ENCODE measurements around the gene MANF. TPM values are rescaled to one million over a fixed set of nuclear protein-coding genes. Genes with fewer than 3 reads are reported as not detected.

MANF gene
- total and polyA plus RNA-seq, 2 experiments from 2014 or later, result 48.7 to 92.7 TPM

- no peak for TF ChIP-seq CREB1 (CRISPR knock-in tag; IDR thresholded peaks at IDR 0.05; ENCODE audit: low read depth)
- TF ChIP-seq ETS1 (IDR thresholded peaks at IDR 0.05), result no peak
- TF ChIP-seq ZNF114 (CRISPR knock-in tag; IDR thresholded peaks at IDR 0.05), result no peak
- no peak for TF ChIP-seq POLR2AphosphoS5 (IDR thresholded peaks at IDR 0.05; ENCODE audit: low read depth)
- no peak for TF ChIP-seq ZNF462 (CRISPR knock-in tag; IDR thresholded peaks at IDR 0.05)
- no peak for TF ChIP-seq JUNB (IDR thresholded peaks at IDR 0.05; ENCODE audit: unreplicated experiment)
- no peak for TF ChIP-seq STAT1 (IDR thresholded peaks at IDR 0.05; ENCODE audit: unreplicated experiment)
- TF ChIP-seq ZNF331 (CRISPR knock-in tag; IDR thresholded peaks at IDR 0.05; ENCODE audit: low read depth), result no peak
- TF ChIP-seq, protein P1, sequence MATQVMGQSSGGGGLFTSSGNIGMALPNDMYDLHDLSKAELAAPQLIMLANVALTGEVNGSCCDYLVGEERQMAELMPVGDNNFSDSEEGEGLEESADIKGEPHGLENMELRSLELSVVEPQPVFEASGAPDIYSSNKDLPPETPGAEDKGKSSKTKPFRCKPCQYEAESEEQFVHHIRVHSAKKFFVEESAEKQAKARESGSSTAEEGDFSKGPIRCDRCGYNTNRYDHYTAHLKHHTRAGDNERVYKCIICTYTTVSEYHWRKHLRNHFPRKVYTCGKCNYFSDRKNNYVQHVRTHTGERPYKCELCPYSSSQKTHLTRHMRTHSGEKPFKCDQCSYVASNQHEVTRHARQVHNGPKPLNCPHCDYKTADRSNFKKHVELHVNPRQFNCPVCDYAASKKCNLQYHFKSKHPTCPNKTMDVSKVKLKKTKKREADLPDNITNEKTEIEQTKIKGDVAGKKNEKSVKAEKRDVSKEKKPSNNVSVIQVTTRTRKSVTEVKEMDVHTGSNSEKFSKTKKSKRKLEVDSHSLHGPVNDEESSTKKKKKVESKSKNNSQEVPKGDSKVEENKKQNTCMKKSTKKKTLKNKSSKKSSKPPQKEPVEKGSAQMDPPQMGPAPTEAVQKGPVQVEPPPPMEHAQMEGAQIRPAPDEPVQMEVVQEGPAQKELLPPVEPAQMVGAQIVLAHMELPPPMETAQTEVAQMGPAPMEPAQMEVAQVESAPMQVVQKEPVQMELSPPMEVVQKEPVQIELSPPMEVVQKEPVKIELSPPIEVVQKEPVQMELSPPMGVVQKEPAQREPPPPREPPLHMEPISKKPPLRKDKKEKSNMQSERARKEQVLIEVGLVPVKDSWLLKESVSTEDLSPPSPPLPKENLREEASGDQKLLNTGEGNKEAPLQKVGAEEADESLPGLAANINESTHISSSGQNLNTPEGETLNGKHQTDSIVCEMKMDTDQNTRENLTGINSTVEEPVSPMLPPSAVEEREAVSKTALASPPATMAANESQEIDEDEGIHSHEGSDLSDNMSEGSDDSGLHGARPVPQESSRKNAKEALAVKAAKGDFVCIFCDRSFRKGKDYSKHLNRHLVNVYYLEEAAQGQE (IDR thresholded peaks at IDR 0.05; ENCODE audit: unreplicated experiment), result no peak
- TF ChIP-seq CTCF (conservative IDR thresholded peaks at IDR 0.05; ENCODE audit: low read depth in 2 of 2), result no peak
- TF ChIP-seq NANOG (IDR thresholded peaks at IDR 0.05; ENCODE audit: borderline replicate concordance), result no peak
- no peak for TF ChIP-seq EZH2 (IDR thresholded peaks at IDR 0.05; ENCODE audit: low read depth, unreplicated experiment)
- no peak overlapping the region for H3K27ac Mint-ChIP-seq
- ATAC-seq (no peak), DNase-seq (ENCODE audit: low spot score) (no peak)
- peaks cover 19% of the 10 kb centered on the region for H3K4me1 Mint-ChIP-seq
- no peaks in the 10 kb centered on the region for H4K20me1 ChIP-seq (replicated peaks; ENCODE audit: insufficient read depth)
- no peak overlapping the region for H3K27ac ChIP-seq (ENCODE audit: low read depth)
- H3K9me3 Mint-ChIP-seq, result no peaks in the 10 kb centered on the region; the same call in 2 of the 3 replicates
- H3K9me2 ChIP-seq (ENCODE audit: insufficient read depth), result no peaks in the 10 kb centered on the region
- peaks cover 15% of the 10 kb centered on the region for H3K4me1 ChIP-seq (ENCODE audit: insufficient read depth)
- H3K36me3 Mint-ChIP-seq (ENCODE audit: low read depth), result peaks cover 3% of the 10 kb centered on the region; the same call in 1 of the 3 replicates
- no peak overlapping the region for H3K4me3 Mint-ChIP-seq
- no peaks in the 10 kb centered on the region for H3K27me3 ChIP-seq (ENCODE audit: insufficient read depth)
- peaks cover 10% of the 10 kb centered on the region for H3K79me2 ChIP-seq (replicated peaks; ENCODE audit: insufficient read depth)
- peaks cover 4% of the 10 kb centered on the region for H3K27me3 Mint-ChIP-seq (ENCODE audit: insufficient read depth, low read depth, poor library complexity)
- H2AFZ ChIP-seq, result no peak overlapping the region
- H3K4me3 ChIP-seq, result no peak overlapping the region
- no peaks in the 10 kb centered on the region for H3K36me3 ChIP-seq (ENCODE audit: insufficient read depth)
- no peaks in the 10 kb centered on the region; the same call in 1 of the 2 replicates for H3F3A ChIP-seq (replicated peaks; ENCODE audit: low read depth)
- H3K4me2 ChIP-seq, result no peak overlapping the region
Observed at GRCh38 chr3:51379746-51380455, 5.2 kb upstream of the MANF start.

Measured in GM23338 (cell line).